Endothelial cell of umbilical vein (primary cell): ENCODE measurements around the gene TRDMT1. TPM values are rescaled to one million over a fixed set of nuclear protein-coding genes. Genes with fewer than 3 reads are reported as not detected.

Experiments used
- BruUV-seq: library from RNA; stranded (reverse); fragments of 400-500 nt; replicated peaks from 2 replicates; lab custom pipeline; 2021; lab: Mats Ljungman, UMichigan
- CTCF ChIA-PET: fragments of 300-600, 350-600 bp; sonication (Branson Sonifier 250); formaldehyde crosslinking; loops from one replicate; lab custom pipeline; 2021; ENCODE audit warnings: antibody characterized with exemption, inconsistent platforms; lab: Charles Lee
- POLR2A ChIA-PET: fragments of 300-600, 350-600 bp; sonication (Branson Sonifier 250); formaldehyde crosslinking; loops from one replicate; lab custom pipeline; 2021; ENCODE audit warnings: antibody characterized with exemption, inconsistent platforms; lab: Charles Lee
- DNase-seq: peaks from one replicate; pipeline ENCODE4 v3.0.0-alpha.2; 2011; ENCODE audit warnings: low read depth, low spot score
- FAIRE-seq: peaks from 2 replicates; lab custom pipeline; 2011; peaks lifted over from hg19 to GRCh38; lab: Jason Lieb, UNC
- H2AFZ ChIP-seq: 2 replicates; pipeline ENCODE4 v1.6.0; 2012; ENCODE audit warnings: low read depth, low read length, control low read depth, inconsistent platforms
- H3K27ac ChIP-seq: 2 replicates; pipeline ENCODE4 v1.5.1; 2011; ENCODE audit warnings: low read depth, mild to moderate bottlenecking, control low read depth, low read length, moderate library complexity; ENCODE audit not compliant: insufficient read depth
- H3K27me3 ChIP-seq, 2 experiments: 2 replicates each; pipeline versions ENCODE4 v1.6.0 to v1.6.1; 2011; ENCODE audit warnings: low read length in 2 of 2, mixed read lengths in 1 of 2; ENCODE audit not compliant: control insufficient read depth in 2 of 2, insufficient read depth in 2 of 2
- H3K36me3 ChIP-seq, 2 experiments: 2 replicates in 1 of 2; 3 replicates in 1 of 2; pipeline ENCODE4 v1.5.1; 2011; ENCODE audit warnings: low read length in 2 of 2, mild to moderate bottlenecking in 1 of 2, moderate library complexity in 1 of 2; ENCODE audit not compliant: control insufficient read depth in 2 of 2, insufficient read depth in 2 of 2; ENCODE audit errors: extremely low read depth in 1 of 2
- H3K4me1 ChIP-seq: 3 replicates; pipeline ENCODE4 v1.5.1; 2011; ENCODE audit warnings: mild to moderate bottlenecking, low read length; ENCODE audit not compliant: control insufficient read depth, insufficient read depth; ENCODE audit errors: extremely low read depth
- H3K4me2 ChIP-seq: 2 replicates; pipeline ENCODE4 v1.6.1; 2011; ENCODE audit warnings: low read length, control low read depth, mixed read lengths; ENCODE audit not compliant: insufficient read depth
- H3K4me3 ChIP-seq, 3 experiments: fragments of 200-600 bp in 1 of 3; sonication (generic), shearing (Covaris generic) in 1 of 3; replicated peaks in 1 of 3; 2 replicates each; pipeline ENCODE4 v1.5.1; 2011 to 2016; ENCODE audit warnings: control low read depth in 3 of 3, low read length in 3 of 3, mild to moderate bottlenecking in 2 of 3, inconsistent platforms in 1 of 3, low read depth in 1 of 3, moderate library complexity in 1 of 3; ENCODE audit not compliant: insufficient read depth in 1 of 3
- H3K79me2 ChIP-seq: 2 replicates; pipeline ENCODE4 v1.6.0; 2012; ENCODE audit warnings: low read length, inconsistent platforms; ENCODE audit not compliant: control insufficient read depth, insufficient read depth
- H3K9ac ChIP-seq: replicated peaks from 2 replicates; pipeline ENCODE3; 2011; ENCODE audit warnings: low read length, control low read depth; ENCODE audit not compliant: insufficient read depth; ENCODE audit errors: extremely low read depth
- H3K9me1 ChIP-seq: replicated peaks from 3 replicates; pipeline ENCODE4 v1.6.0; 2011; ENCODE audit warnings: mild to moderate bottlenecking, low read length; ENCODE audit not compliant: control insufficient read depth, insufficient read depth; ENCODE audit errors: extremely low read depth
- H3K9me3 ChIP-seq: replicated peaks from 2 replicates; pipeline ENCODE4 v1.5.1; 2012; ENCODE audit warnings: low read length, inconsistent platforms; ENCODE audit not compliant: control insufficient read depth, insufficient read depth
- H4K20me1 ChIP-seq: replicated peaks from 2 replicates; pipeline ENCODE3; 2011; ENCODE audit warnings: mild to moderate bottlenecking, low read length; ENCODE audit not compliant: control insufficient read depth, insufficient read depth; ENCODE audit errors: extremely low read depth
- EZH2 ChIP-seq: IDR thresholded peaks from 2 replicates; pipeline ENCODE4 v1.6.1; 2012; ENCODE audit warnings: borderline replicate concordance, low read depth, mild to moderate bottlenecking, moderate library complexity, low read length, inconsistent platforms; ENCODE audit not compliant: severe bottlenecking
- FOS ChIP-seq: IDR thresholded peaks from 2 replicates; pipeline ENCODE4 v1.6.1; 2011; ENCODE audit warnings: mild to moderate bottlenecking, low read length, moderate library complexity, borderline replicate concordance; ENCODE audit not compliant: insufficient read depth
- GATA2 ChIP-seq: IDR thresholded peaks from 2 replicates; pipeline ENCODE4 v1.7.0; 2011; ENCODE audit warnings: low read depth, mild to moderate bottlenecking, moderate library complexity, mixed read lengths, low read length; ENCODE audit not compliant: insufficient read length, insufficient read depth
- JUN ChIP-seq: IDR thresholded peaks from 2 replicates; pipeline ENCODE4 v1.6.1; 2011; ENCODE audit warnings: borderline replicate concordance, low read depth; ENCODE audit not compliant: insufficient read length, insufficient read depth
- MYC ChIP-seq: IDR thresholded peaks from one replicate; pipeline ENCODE4 v1.6.1; 2011; ENCODE audit warnings: mild to moderate bottlenecking, low read depth, low read length
- POLR2A ChIP-seq: IDR thresholded peaks from 2 replicates; pipeline ENCODE4 v1.6.1; 2012; ENCODE audit warnings: low read depth, mild to moderate bottlenecking, control low read depth, low read length
- POLR2AphosphoS5 ChIP-seq: IDR thresholded peaks from 2 replicates; pipeline ENCODE4 v1.6.1; 2012; ENCODE audit warnings: low read depth, mild to moderate bottlenecking, control low read depth, low read length, moderate library complexity; ENCODE audit not compliant: insufficient read depth
- dilution Hi-C: fragments of 300-500 bp; cut with MboI; formaldehyde crosslinking; loops from one replicate; pipeline ENCODE4 v1.15.0; 2019; ENCODE audit warnings: low sequenced_read_pairs; ENCODE audit not compliant: extremely low pct_ligation_motif_present
- intact Hi-C: fragments of 100-400 bp; cut with micrococcal nuclease; formaldehyde crosslinking; loops from one replicate; pipeline ENCODE4 v1.10.0; 2022
- polyA plus RNA-seq, 4 experiments: library from polyadenylated mRNA; depleted of rRNA in 3 of 4; stranded (reverse) in 3 of 4; unstranded in 1 of 4; fragments of >200 nt; gene quantifications; 2 replicates each; pipeline versions ENCODE4 v1.2.1 to v1.2.3, GENCODE V29; 2011 to 2012; ENCODE audit warnings: missing spikeins in 1 of 4
- total RNA-seq: library from RNA; stranded (reverse); gene quantifications from 2 replicates; pipeline ENCODE4 v1.2.3, GENCODE V29; 2021
- TF ChIP-seq, protein P1 (sequence below), 2 donors: IDR thresholded peaks; 1 replicate in 1 of 2; 2 replicates in 1 of 2; pipeline ENCODE4 v1.5.1; 2011; ENCODE audit warnings: low read length in 2 of 2, mild to moderate bottlenecking in 2 of 2, moderate library complexity in 2 of 2, control low read depth in 1 of 2, inconsistent platforms in 1 of 2, low read depth in 1 of 2; ENCODE audit not compliant: insufficient read depth in 1 of 2; ENCODE audit errors: extremely low read depth in 1 of 2
- TF ChIP-seq, protein P2 (sequence below): IDR thresholded peaks from 2 replicates; pipeline ENCODE4 v1.6.1; 2011; ENCODE audit not compliant: insufficient read depth, insufficient read length

Gene TRDMT1
- total and polyA plus RNA-seq, 2 donors (not counting 3 experiments of a cell fraction or from before 2014, with no cell fraction given), result 10.0 to 12.3 TPM

DNA sequence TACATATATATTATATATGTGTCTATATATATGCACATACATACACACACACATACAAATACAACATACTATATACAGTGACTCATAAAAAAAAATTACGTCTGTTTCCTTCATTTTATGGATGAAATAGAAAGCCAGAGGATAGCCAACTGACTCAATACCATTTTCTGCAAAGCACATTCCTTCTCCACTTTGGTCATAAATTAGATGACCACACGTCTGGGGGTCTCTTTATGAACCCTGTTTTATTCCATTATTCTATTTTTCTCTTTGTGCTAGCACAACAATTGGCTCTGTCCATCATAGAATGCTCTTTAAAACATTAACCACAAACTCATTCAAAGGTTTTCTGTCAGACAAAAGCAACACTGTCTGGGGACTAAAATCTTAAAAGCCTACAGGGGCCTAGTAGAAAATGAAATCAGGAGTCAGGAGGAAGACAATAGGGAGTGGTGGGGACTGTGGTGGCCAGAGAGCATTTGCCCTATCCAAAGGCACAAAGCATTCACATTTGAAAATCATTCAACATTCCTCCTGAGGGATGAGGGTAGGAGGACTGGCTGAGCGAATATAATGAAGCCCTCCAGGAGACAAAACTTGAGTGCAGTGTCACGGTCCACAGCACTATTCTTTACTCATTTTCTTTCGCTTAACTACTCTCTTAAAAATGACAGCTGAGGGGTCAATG is 76.1 kb downstream of the TRDMT1 start:
- Histone ChIP-seq H2AFZ (no peak overlapping the region), H3K9ac (no peak overlapping the region), H3K4me3 (no peak overlapping the region), H3K9me1 (no peaks in the 10 kb centered on the region), H3K4me2 (no peak overlapping the region), H3K9me3 (no peaks in the 10 kb centered on the region), H3K36me3 (no peaks in the 10 kb centered on the region), H4K20me1 (no peaks in the 10 kb centered on the region), H3K4me1 (no peaks in the 10 kb centered on the region), H3K27me3 (no peaks in the 10 kb centered on the region), H3K27ac (no peak overlapping the region), H3K79me2 (no peaks in the 10 kb centered on the region)
- no peak for DNase-seq
- CTCF ChIA-PET, result interaction anchor here (1.0 to 1.1 kb wide), 2 partner anchors 10 to 88 kb away, joined by 3 read pairs; no protein-coding TSS in a partner anchor
- dilution Hi-C loops (no loop called here), intact Hi-C loops (no loop called here)
- FAIRE-seq, result no peak
- no TSS peak for BruUV-seq
- TF ChIP-seq EZH2, result no peak
- TF ChIP-seq GATA2, result no peak
- TF ChIP-seq, protein P1, sequence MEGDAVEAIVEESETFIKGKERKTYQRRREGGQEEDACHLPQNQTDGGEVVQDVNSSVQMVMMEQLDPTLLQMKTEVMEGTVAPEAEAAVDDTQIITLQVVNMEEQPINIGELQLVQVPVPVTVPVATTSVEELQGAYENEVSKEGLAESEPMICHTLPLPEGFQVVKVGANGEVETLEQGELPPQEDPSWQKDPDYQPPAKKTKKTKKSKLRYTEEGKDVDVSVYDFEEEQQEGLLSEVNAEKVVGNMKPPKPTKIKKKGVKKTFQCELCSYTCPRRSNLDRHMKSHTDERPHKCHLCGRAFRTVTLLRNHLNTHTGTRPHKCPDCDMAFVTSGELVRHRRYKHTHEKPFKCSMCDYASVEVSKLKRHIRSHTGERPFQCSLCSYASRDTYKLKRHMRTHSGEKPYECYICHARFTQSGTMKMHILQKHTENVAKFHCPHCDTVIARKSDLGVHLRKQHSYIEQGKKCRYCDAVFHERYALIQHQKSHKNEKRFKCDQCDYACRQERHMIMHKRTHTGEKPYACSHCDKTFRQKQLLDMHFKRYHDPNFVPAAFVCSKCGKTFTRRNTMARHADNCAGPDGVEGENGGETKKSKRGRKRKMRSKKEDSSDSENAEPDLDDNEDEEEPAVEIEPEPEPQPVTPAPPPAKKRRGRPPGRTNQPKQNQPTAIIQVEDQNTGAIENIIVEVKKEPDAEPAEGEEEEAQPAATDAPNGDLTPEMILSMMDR (IDR thresholded peaks at IDR 0.05; ENCODE audit: extremely low read depth in 1 of 2, insufficient read depth in 1 of 2, low read depth in 1 of 2, low read length in 2 of 2), result no peak
- TF ChIP-seq, protein P2, sequence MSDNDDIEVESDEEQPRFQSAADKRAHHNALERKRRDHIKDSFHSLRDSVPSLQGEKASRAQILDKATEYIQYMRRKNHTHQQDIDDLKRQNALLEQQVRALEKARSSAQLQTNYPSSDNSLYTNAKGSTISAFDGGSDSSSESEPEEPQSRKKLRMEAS, result no peak
- TF ChIP-seq MYC, result no peak
- no peak for TF ChIP-seq JUN
- no peak for TF ChIP-seq POLR2A
- TF ChIP-seq POLR2AphosphoS5, result no peak
- no peak for TF ChIP-seq FOS
- POLR2A ChIA-PET, result no interaction called here
